Lower leg skin (tissue), 4 donors: ENCODE data around the gene PVR. TPM values are rescaled to one million over a fixed set of nuclear protein-coding genes. Genes with fewer than 3 reads are reported as not detected.

Source experiments
- microRNA counts, 2 donors: library from miRNA; unstranded; fragments of <30 nt; microRNA quantifications; one replicate each; lab custom pipeline; 2016
- microRNA-seq, 2 donors: library from miRNA; unstranded; fragments of <30 nt; microRNA quantifications; one replicate each; pipeline ENCODE4, GENCODE V29; 2016; ENCODE audit warnings: borderline replicate concordance in 2 of 2, borderline number of aligned reads in 1 of 2
- total RNA-seq, 4 donors: library from RNA; depleted of rRNA; stranded (reverse); fragments of >200 nt; gene quantifications; one replicate each; pipeline ENCODE4 v1.1.0, GENCODE V29; 2016

PVR gene
- total RNA-seq, 4 donors from 2014 or later: 9.9 to 14.3 (median 12.1) TPM

MicroRNA genes within 50 kb of the gene (microRNA counts, 767-probe panel; counts per million panel counts)
- microRNA hsa-miR-4531 (lab: Ali Mortazavi, UCI): 0 to 358 counts per million in 2 donors

Small RNA genes within 50 kb of the gene (microRNA-seq; reads per million reads assigned to microRNA genes)
- 0 reads per million in 2 donors for gene MIR4531

Other genes with a start within 250 kb of the PVR start
- 1 to 10 TPM in 3 of 4 donors, under 1 TPM in 1; 0.04 to 2.8 (median 1.3) TPM for gene ZNF285, start 242.3 kb upstream of the PVR start, total RNA-seq
- 10 to 100 TPM in 1 of 4 donors, 1 to 10 TPM in 3; 3.2 to 11.1 (median 5.9) TPM for gene ZNF229, start 195.4 kb upstream of the PVR start, total RNA-seq
- gene ZNF180, start 143.4 kb upstream of the PVR start, total RNA-seq: 10 to 100 TPM in 3 of 4 donors, 1 to 10 TPM in 1; 9.1 to 48.2 (median 12.0) TPM
- not detected for gene CEACAM20, start 114.2 kb upstream of the PVR start, total RNA-seq
- gene IGSF23, start 30.3 kb upstream of the PVR start, total RNA-seq: not detected
- gene CEACAM19, start 27.6 kb downstream of the PVR start, total RNA-seq: 10 to 100 TPM in 1 of 4 donors, 1 to 10 TPM in 3; 5.4 to 10.2 (median 8.0) TPM
- gene CEACAM16, start 55.2 kb downstream of the PVR start, total RNA-seq: not detected
- gene BCL3, start 104.8 kb downstream of the PVR start, total RNA-seq: 10 to 100 TPM; 17.1 to 27.3 (median 19.0) TPM
- gene CBLC, start 134.0 kb downstream of the PVR start, total RNA-seq: 10 to 100 TPM; 64.3 to 87.0 (median 75.6) TPM
- gene BCAM, start 165.2 kb downstream of the PVR start, total RNA-seq: 10 to 100 TPM; 32.3 to 73.5 (median 58.0) TPM
- gene NECTIN2, start 202.4 kb downstream of the PVR start, total RNA-seq: 10 to 100 TPM; 75.2 to 91.1 (median 82.4) TPM
- gene TOMM40, start 247.3 kb downstream of the PVR start, total RNA-seq: 10 to 100 TPM; 32.5 to 52.3 (median 46.4) TPM